HepG2 (cell line): ENCODE data around the gene CADM4. TPM values are rescaled to one million over a fixed set of nuclear protein-coding genes. Genes with fewer than 3 reads are reported as not detected.

Source experiments
- ELF1 ChIP-seq: sonication (generic); formaldehyde crosslinking; IDR thresholded peaks from 2 replicates; pipeline ENCODE4 v1.4.0; 2020; ENCODE audit warnings: missing genetic modification reagents
- GABPB1 ChIP-seq: IDR thresholded peaks from 2 replicates; pipeline ENCODE4 v1.6.1; 2016; ENCODE audit warnings: mild to moderate bottlenecking, missing genetic modification reagents, moderate library complexity, missing compliant biosample characterization
- KDM2A ChIP-seq: sonication (generic); formaldehyde crosslinking; IDR thresholded peaks from 2 replicates; pipeline ENCODE4 v1.4.0; 2020; ENCODE audit warnings: low read depth, missing genetic modification reagents, borderline replicate concordance
- MAX ChIP-seq: IDR thresholded peaks from 2 replicates; pipeline ENCODE4 v1.6.1; 2012; ENCODE audit warnings: inconsistent platforms
- NR2C2 ChIP-seq: sonication (generic); formaldehyde crosslinking; IDR thresholded peaks from 2 replicates; pipeline ENCODE4 v1.4.0; 2020; ENCODE audit warnings: missing genetic modification reagents, mild to moderate bottlenecking, moderate library complexity, borderline replicate concordance
- PATZ1 ChIP-seq: sonication (generic); formaldehyde crosslinking; IDR thresholded peaks from 2 replicates; pipeline ENCODE4 v1.4.0; 2020; ENCODE audit warnings: missing genetic modification reagents
- POLR2AphosphoS5 ChIP-seq: IDR thresholded peaks from 2 replicates; pipeline ENCODE4 v1.6.1; 2012; ENCODE audit warnings: low read depth, low read length
- PRDM15 ChIP-seq: sonication (generic); formaldehyde crosslinking; IDR thresholded peaks from 2 replicates; pipeline ENCODE4 v1.4.0; 2020; ENCODE audit warnings: missing genetic modification reagents
- YEATS2 ChIP-seq: sonication (generic); formaldehyde crosslinking; IDR thresholded peaks from 2 replicates; pipeline ENCODE4 v1.4.0; 2020; ENCODE audit warnings: missing genetic modification reagents, borderline replicate concordance
- ZFX ChIP-seq: sonication (generic); formaldehyde crosslinking; IDR thresholded peaks from 2 replicates; pipeline ENCODE4 v1.4.0; 2020; ENCODE audit warnings: mild to moderate bottlenecking, low read depth, missing genetic modification reagents, moderate library complexity
- ZNF205 ChIP-seq: IDR thresholded peaks from 2 replicates; pipeline ENCODE4 v1.6.1; 2018; ENCODE audit warnings: missing biosample characterization, missing genetic modification reagents
- ZNF256 ChIP-seq: sonication (generic); formaldehyde crosslinking; conservative IDR thresholded peaks from 2 replicates; pipeline ENCODE4 v1.4.0; 2020; ENCODE audit warnings: missing genetic modification reagents
- ZNF687 ChIP-seq: sonication (generic); formaldehyde crosslinking; IDR thresholded peaks from 2 replicates; pipeline ENCODE4 v1.5.1; 2020; ENCODE audit warnings: mild to moderate bottlenecking, missing genetic modification reagents, moderate library complexity
- ZNF709 ChIP-seq: sonication (generic); formaldehyde crosslinking; IDR thresholded peaks from 2 replicates; pipeline ENCODE4 v1.5.0; 2020; ENCODE audit warnings: mild to moderate bottlenecking, missing genetic modification reagents
- ZXDC ChIP-seq: sonication (generic); formaldehyde crosslinking; IDR thresholded peaks from 2 replicates; pipeline ENCODE4 v1.5.0; 2020; ENCODE audit warnings: mild to moderate bottlenecking, missing genetic modification reagents
- polyA plus RNA-seq, 8 experiments: library from polyadenylated mRNA; depleted of rRNA in 3 of 8; stranded (reverse) in 7 of 8; unstranded in 1 of 8; fragments of >200 nt; fragmentation: Illumina TruSeq in 4 of 8; extraction: Trizol in 4 of 8; gene quantifications; 2 replicates each; pipeline versions ENCODE4 v1.2.1 to v1.2.3, GENCODE V29; 2011 to 2016; ENCODE audit warnings: low read depth in 4 of 8, missing spikeins in 1 of 8, mixed read lengths in 1 of 8; ENCODE audit not compliant: insufficient read depth in 1 of 8
- total RNA-seq, 5 experiments: library from RNA; depleted of rRNA; stranded (reverse); fragments of >200 nt; fragmentation: Illumina TruSeq; extraction: Trizol; gene quantifications; 2 replicates each; pipeline ENCODE4 v1.2.3, GENCODE V29; 2016; ENCODE audit warnings: low read depth in 1 of 5

The CADM4 gene
- total and polyA plus RNA-seq, 2 of the 13 experiments (the other 11 are each of a cell fraction or from before 2014, with no cell fraction given), result 8.5 to 16.0 TPM

GRCh38 chr19:43668406-43669109 lies 28.9 kb upstream of the CADM4 start (continued):
- TF ChIP-seq ZNF709 (no peak), ZFX (peak; percentile 80), KDM2A (CRISPR knock-in tag) (peak; percentile 47; the same call in 1 of the 2 replicates), YEATS2 (CRISPR knock-in tag) (peak; percentile 30; the same call in 1 of the 2 replicates), GABPB1 (CRISPR knock-in tag) (peak; percentile 15; the same call in 1 of the 2 replicates), ZXDC (no peak), PRDM15 (CRISPR knock-in tag) (peak; percentile 31; the same call in 1 of the 2 replicates), POLR2AphosphoS5 (peak; percentile 61), ELF1 (CRISPR knock-in tag) (peak; percentile 37; the same call in 1 of the 2 replicates), ZNF687 (CRISPR knock-in tag) (peak; percentile 56), MAX (peak; percentile 11; the same call in 1 of the 2 replicates), PATZ1 (CRISPR knock-in tag) (peak; percentile 34; the same call in 1 of the 2 replicates), NR2C2 (peak; percentile 35; the same call in 1 of the 2 replicates), ZNF205 (CRISPR knock-in tag) (no peak), ZNF256 (no peak)
